ENCODE results near the gene PC.

- no peak for TF ChIP-seq TCF7L2 (IDR thresholded peaks at IDR 0.05; ENCODE audit: low read depth, low read length)
- TF ChIP-seq CHD2 (IDR thresholded peaks at IDR 0.05; ENCODE audit: low read depth, low read length): no peak
- TF ChIP-seq SAP30 (IDR thresholded peaks at IDR 0.05; ENCODE audit: borderline replicate concordance, insufficient read depth, low read depth, low read length, poor library complexity, severe bottlenecking): no peak
- no peak for TF ChIP-seq ZNF407 (IDR thresholded peaks at IDR 0.05; ENCODE audit: low read depth)
- no peak for TF ChIP-seq MED1 (CRISPR knock-in tag; IDR thresholded peaks at IDR 0.05; ENCODE audit: borderline replicate concordance)
- no peak for TF ChIP-seq TSHZ1 (CRISPR knock-in tag; IDR thresholded peaks at IDR 0.05)
- no peak for TF ChIP-seq ZHX1 (conservative IDR thresholded peaks at IDR 0.05; ENCODE audit: low read length)
- TF ChIP-seq ELK1 (CRISPR knock-in tag; IDR thresholded peaks at IDR 0.05): no peak
- no peak for TF ChIP-seq RCOR1 (IDR thresholded peaks at IDR 0.05; ENCODE audit: borderline replicate concordance in 1 of 2, low read depth in 2 of 2, low read length in 2 of 2)
- no peak for TF ChIP-seq ZNF347 (CRISPR knock-in tag; IDR thresholded peaks at IDR 0.05; ENCODE audit: low read depth)
- TF ChIP-seq NR2C1 (IDR thresholded peaks at IDR 0.05): no peak
- TF ChIP-seq NR2C1 (tag; IDR thresholded peaks at IDR 0.05): no peak
Observed at GRCh38 chr11:66866511-66866986, 91.6 kb downstream of the PC start.
